Thyroid gland (tissue), 4 donors: ENCODE data around the gene KDM4B.

Source experiments
- POLR2A ChIP-seq, 2 donors: fragments of 450-650 bp; IDR thresholded peaks; one replicate each; pipeline ENCODE4 v1.6.1; 2017; ENCODE audit warnings: antibody characterized with exemption in 2 of 2, mild to moderate bottlenecking in 2 of 2, moderate library complexity in 1 of 2
- TF ChIP-seq, protein P1 (sequence below), 6 experiments: fragments of 200-600 bp in 3 of 6; fragments of 450-650 bp in 3 of 6; sonication (generic) in 3 of 6; IDR thresholded peaks; one replicate each; pipeline ENCODE4 v1.5.1; 2016 to 2019; ENCODE audit warnings: antibody characterized with exemption in 6 of 6, mild to moderate bottlenecking in 2 of 6, inconsistent platforms in 1 of 6, moderate library complexity in 1 of 6

GRCh38 chr19:5196832-5197231, 227.9 kb downstream of the KDM4B start:
- TF ChIP-seq, protein P1, sequence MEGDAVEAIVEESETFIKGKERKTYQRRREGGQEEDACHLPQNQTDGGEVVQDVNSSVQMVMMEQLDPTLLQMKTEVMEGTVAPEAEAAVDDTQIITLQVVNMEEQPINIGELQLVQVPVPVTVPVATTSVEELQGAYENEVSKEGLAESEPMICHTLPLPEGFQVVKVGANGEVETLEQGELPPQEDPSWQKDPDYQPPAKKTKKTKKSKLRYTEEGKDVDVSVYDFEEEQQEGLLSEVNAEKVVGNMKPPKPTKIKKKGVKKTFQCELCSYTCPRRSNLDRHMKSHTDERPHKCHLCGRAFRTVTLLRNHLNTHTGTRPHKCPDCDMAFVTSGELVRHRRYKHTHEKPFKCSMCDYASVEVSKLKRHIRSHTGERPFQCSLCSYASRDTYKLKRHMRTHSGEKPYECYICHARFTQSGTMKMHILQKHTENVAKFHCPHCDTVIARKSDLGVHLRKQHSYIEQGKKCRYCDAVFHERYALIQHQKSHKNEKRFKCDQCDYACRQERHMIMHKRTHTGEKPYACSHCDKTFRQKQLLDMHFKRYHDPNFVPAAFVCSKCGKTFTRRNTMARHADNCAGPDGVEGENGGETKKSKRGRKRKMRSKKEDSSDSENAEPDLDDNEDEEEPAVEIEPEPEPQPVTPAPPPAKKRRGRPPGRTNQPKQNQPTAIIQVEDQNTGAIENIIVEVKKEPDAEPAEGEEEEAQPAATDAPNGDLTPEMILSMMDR (IDR thresholded peaks at IDR 0.05) = no peak
- TF ChIP-seq POLR2A (IDR thresholded peaks at IDR 0.05) = no peak
